GM23338 (cell line): ENCODE measurements around the gene NID1. TPM values are rescaled to one million over a fixed set of nuclear protein-coding genes. Genes with fewer than 3 reads are reported as not detected.

Experiments used
- ATAC-seq: fragments of 200-7000 bp; cut with Tn5 transposase; 3 replicates; pipeline ENCODE4 v1.9.1; 2020
- DNase-seq: peaks from one replicate; pipeline ENCODE4 v3.0.0-alpha.2; 2015; ENCODE audit warnings: low spot score
- H2AFZ ChIP-seq: fragments of 200-600 bp; sonication (generic); 2 replicates; pipeline ENCODE4 v1.8.0; 2016; ENCODE audit warnings: antibody characterized with exemption, mild to moderate bottlenecking, moderate library complexity
- H3F3A ChIP-seq: fragments of 200-600 bp; sonication (generic); replicated peaks from 2 replicates; pipeline ENCODE4 v1.8.0; 2017; ENCODE audit warnings: antibody characterized with exemption, mixed run types, low read depth
- H3K27ac ChIP-seq: fragments of 200-600 bp; sonication (generic); 2 replicates; pipeline ENCODE4 v1.6.1; 2016; ENCODE audit warnings: low read depth
- H3K27me3 ChIP-seq: fragments of 200-600 bp; sonication (generic); 2 replicates; pipeline ENCODE4 v1.8.0; 2016; ENCODE audit warnings: mild to moderate bottlenecking, mixed run types, moderate library complexity; ENCODE audit not compliant: insufficient read depth
- H3K36me3 ChIP-seq: fragments of 200-600 bp; sonication (generic); 2 replicates; pipeline ENCODE4 v1.8.0; 2016; ENCODE audit warnings: mild to moderate bottlenecking; ENCODE audit not compliant: insufficient read depth
- H3K4me1 ChIP-seq: fragments of 200-600 bp; sonication (generic); 2 replicates; pipeline ENCODE4 v1.8.0; 2016; ENCODE audit warnings: mild to moderate bottlenecking, moderate library complexity; ENCODE audit not compliant: insufficient read depth
- H3K4me2 ChIP-seq: fragments of 200-600 bp; sonication (generic); 2 replicates; pipeline ENCODE4 v1.7.1; 2017; ENCODE audit warnings: mixed run types
- H3K4me3 ChIP-seq: fragments of 200-600 bp; sonication (generic); 2 replicates; pipeline ENCODE4 v1.6.1; 2016; ENCODE audit warnings: mixed run types
- H3K79me2 ChIP-seq: fragments of 200-600 bp; sonication (generic); replicated peaks from 2 replicates; pipeline ENCODE4 v1.8.0; 2017; ENCODE audit warnings: mild to moderate bottlenecking; ENCODE audit not compliant: insufficient read depth
- H3K9me2 ChIP-seq: fragments of 200-600 bp; sonication (generic); 2 replicates; pipeline ENCODE4 v1.8.0; 2017; ENCODE audit not compliant: insufficient read depth
- H4K20me1 ChIP-seq: fragments of 200-600 bp; sonication (generic); replicated peaks from 2 replicates; pipeline ENCODE4 v1.8.0; 2017; ENCODE audit warnings: mild to moderate bottlenecking; ENCODE audit not compliant: insufficient read depth
- H3K27ac Mint-ChIP-seq: 2 replicates; pipeline ENCODE4 v1.8.0; 2020; ENCODE audit warnings: inconsistent platforms, mild to moderate bottlenecking, moderate library complexity, mixed read lengths
- H3K27me3 Mint-ChIP-seq: 3 replicates; pipeline ENCODE4 v1.8.0; 2022; ENCODE audit warnings: low read depth, mild to moderate bottlenecking, moderate library complexity, mixed read lengths, inconsistent platforms; ENCODE audit not compliant: insufficient read depth, poor library complexity
- H3K36me3 Mint-ChIP-seq: 3 replicates; pipeline ENCODE4 v1.8.0; 2021; ENCODE audit warnings: low read depth, mild to moderate bottlenecking, inconsistent platforms, moderate library complexity, mixed read lengths
- H3K4me1 Mint-ChIP-seq: 3 replicates; pipeline ENCODE4 v1.8.0; 2020; ENCODE audit warnings: mild to moderate bottlenecking, inconsistent platforms, mixed read lengths
- H3K4me3 Mint-ChIP-seq: 3 replicates; pipeline ENCODE4 v1.8.0; 2021; ENCODE audit warnings: moderate library complexity, mild to moderate bottlenecking, inconsistent platforms, mixed read lengths
- H3K9me3 Mint-ChIP-seq: 3 replicates; pipeline ENCODE4 v1.8.0; 2020; ENCODE audit warnings: moderate library complexity, mild to moderate bottlenecking, inconsistent platforms, mixed read lengths
- CTCF ChIP-seq, 2 experiments: fragments of 200-600 bp in 1 of 2; sonication (generic) in 1 of 2; conservative IDR thresholded peaks; 2 replicates each; pipeline versions ENCODE4 v1.5.1 to v1.6.1; 2016 to 2017; ENCODE audit warnings: antibody characterized with exemption in 2 of 2, low read depth in 2 of 2, mild to moderate bottlenecking in 2 of 2, moderate library complexity in 1 of 2
- ETS1 ChIP-seq: IDR thresholded peaks from 2 replicates; pipeline ENCODE4 v1.6.1; 2016; ENCODE audit warnings: antibody characterized with exemption
- EZH2 ChIP-seq: fragments of 200-600 bp; sonication (generic); IDR thresholded peaks from one replicate; pipeline ENCODE4 v1.8.0; 2017; ENCODE audit warnings: antibody characterized with exemption, mild to moderate bottlenecking, low read depth; ENCODE audit not compliant: unreplicated experiment
- EZH2phosphoT487 ChIP-seq: fragments of 200-600 bp; sonication (generic); IDR thresholded peaks from one replicate; pipeline ENCODE4 v1.8.1; 2018; ENCODE audit warnings: antibody characterized with exemption; ENCODE audit not compliant: unreplicated experiment
- JUNB ChIP-seq: IDR thresholded peaks from one replicate; pipeline ENCODE4 v1.6.1; 2016; ENCODE audit warnings: antibody characterized with exemption; ENCODE audit not compliant: unreplicated experiment
- NANOG ChIP-seq: IDR thresholded peaks from 2 replicates; pipeline ENCODE4 v1.6.1; 2016; ENCODE audit warnings: antibody characterized with exemption, borderline replicate concordance
- POLR2AphosphoS5 ChIP-seq: IDR thresholded peaks from 2 replicates; pipeline ENCODE4 v1.6.1; 2016; ENCODE audit warnings: antibody characterized with exemption, low read depth
- REST ChIP-seq: IDR thresholded peaks from one replicate; pipeline ENCODE4 v1.6.1; 2018; ENCODE audit warnings: antibody characterized with exemption; ENCODE audit not compliant: unreplicated experiment
- ZNF114 ChIP-seq: fragments of 250-450 bp; sonication (Bioruptor Pico); IDR thresholded peaks from 2 replicates; pipeline ENCODE4 v1.5.0; 2020; ENCODE audit warnings: mild to moderate bottlenecking, moderate library complexity
- ZNF331 ChIP-seq: fragments of 250-450 bp; sonication (Bioruptor Pico); IDR thresholded peaks from 2 replicates; pipeline ENCODE4 v1.5.0; 2020; ENCODE audit warnings: low read depth, mild to moderate bottlenecking, moderate library complexity
- ZNF462 ChIP-seq: fragments of 250-450 bp; sonication (Bioruptor Pico); IDR thresholded peaks from 2 replicates; pipeline ENCODE4 v1.5.0; 2020; ENCODE audit warnings: mild to moderate bottlenecking, moderate library complexity
- polyA plus RNA-seq: library from polyadenylated mRNA; unstranded; fragments of >200 nt; fragmentation: Nextera tagmentation; extraction: Ambion mirVana; gene quantifications from 2 replicates; pipeline ENCODE4 v1.2.1, GENCODE V29; 2016
- total RNA-seq: library from RNA; depleted of rRNA; stranded (reverse); fragments of >200 nt; shearing (Covaris generic); gene quantifications from 2 replicates; pipeline ENCODE4 v1.2.3, GENCODE V29; 2014

Gene NID1
- total and polyA plus RNA-seq, 2 experiments from 2014 or later, result 7.1 to 32.5 TPM

GRCh38 chr1:235979716-235980333, 85.1 kb downstream of the NID1 start (continued):
- TF ChIP-seq CTCF (conservative IDR thresholded peaks at IDR 0.05; ENCODE audit: low read depth in 2 of 2), result no peak
- no peak for TF ChIP-seq ZNF114 (CRISPR knock-in tag)
- TF ChIP-seq POLR2AphosphoS5, result no peak
- no peak for TF ChIP-seq ETS1

DNA sequence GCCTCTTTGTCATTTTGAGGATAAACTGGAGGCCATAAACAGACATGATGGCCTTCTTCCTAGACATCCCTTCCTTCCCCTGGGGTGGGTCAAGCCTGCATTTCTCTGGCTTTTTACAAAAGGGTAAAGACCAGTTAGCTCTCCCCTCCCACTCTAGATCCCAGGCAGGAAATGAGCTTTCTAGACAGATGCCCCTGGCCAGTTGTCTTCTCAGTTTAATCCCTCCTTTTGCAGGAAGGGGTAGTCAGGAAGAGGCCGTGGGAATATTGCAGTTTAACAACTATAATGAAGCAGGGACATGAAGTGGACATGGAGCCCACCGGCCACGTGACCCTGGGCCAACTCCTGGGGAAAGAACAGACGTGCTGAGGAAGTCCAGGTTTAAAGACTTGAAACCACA, 85.7 kb downstream of the NID1 start:
- Histone ChIP-seq H4K20me1 (no peaks in the 10 kb centered on the region), H3K4me1 (peaks cover 4% of the 10 kb centered on the region; the same call in 1 of the 2 replicates), H3F3A (no peaks in the 10 kb centered on the region), H2AFZ (no peak overlapping the region), H3K27ac (no peak overlapping the region), H3K27me3 (no peaks in the 10 kb centered on the region), H3K79me2 (no peaks in the 10 kb centered on the region), H3K4me3 (no peak overlapping the region), H3K4me2 (no peak overlapping the region), H3K9me2 (no peaks in the 10 kb centered on the region; the same call in 1 of the 2 replicates), H3K36me3 (peaks cover 21% of the 10 kb centered on the region)
- DNase-seq (no peak), ATAC-seq (no peak)
- peaks cover 34% of the 10 kb centered on the region for H3K36me3 Mint-ChIP-seq
- H3K4me3 Mint-ChIP-seq, result no peak overlapping the region
- no peak overlapping the region for H3K27ac Mint-ChIP-seq
- peaks cover 3% of the 10 kb centered on the region for H3K4me1 Mint-ChIP-seq
- peaks cover 16% of the 10 kb centered on the region; the same call in 2 of the 3 replicates for H3K9me3 Mint-ChIP-seq
- H3K27me3 Mint-ChIP-seq, result peaks cover 5% of the 10 kb centered on the region
- TF ChIP-seq ETS1 (no peak), ZNF114 (CRISPR knock-in tag) (no peak), EZH2 (no peak), JUNB (no peak), REST (no peak), NANOG (no peak), EZH2phosphoT487 (no peak), ZNF462 (no peak), ZNF331 (no peak)
